HG03460 (cell line): ENCODE measurements around the gene FAR1.
"Not testable (repeated sequence)": the region's sequence is repeated elsewhere in the genome, so short reads cannot be mapped to it uniquely, and the experiment has no call there.

ENCODE experiments used
- ATAC-seq: cut with Tn5 transposase; IDR thresholded peaks from one replicate; pipeline ENCODE4 v1.9.1; 2021; ENCODE audit not compliant: unreplicated experiment

The FAR1 gene

DNA sequence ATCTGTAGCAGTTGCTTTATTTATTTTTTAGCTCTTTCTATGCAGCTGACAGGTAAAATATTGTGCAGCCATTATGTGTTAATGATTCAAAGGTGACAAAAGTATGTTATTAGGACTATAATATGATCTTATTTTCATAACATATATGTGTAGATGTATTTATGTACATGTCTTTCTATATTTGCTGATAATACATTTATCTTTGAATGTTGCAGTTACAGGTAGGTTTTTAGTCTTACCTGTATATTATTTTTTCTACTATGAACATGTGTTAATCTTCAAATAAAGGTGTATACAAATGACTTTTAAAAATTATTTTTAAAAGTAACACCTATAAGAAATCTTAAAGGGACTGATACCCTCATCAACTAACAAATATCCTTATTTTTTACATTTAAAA lies 33.6 kb downstream of the FAR1 start:
- no peak for ATAC-seq

- ATAC-seq: no peak
These were observed 37.2 kb downstream of the FAR1 start for GRCh38 chr11:13705710-13706109.

DNA sequence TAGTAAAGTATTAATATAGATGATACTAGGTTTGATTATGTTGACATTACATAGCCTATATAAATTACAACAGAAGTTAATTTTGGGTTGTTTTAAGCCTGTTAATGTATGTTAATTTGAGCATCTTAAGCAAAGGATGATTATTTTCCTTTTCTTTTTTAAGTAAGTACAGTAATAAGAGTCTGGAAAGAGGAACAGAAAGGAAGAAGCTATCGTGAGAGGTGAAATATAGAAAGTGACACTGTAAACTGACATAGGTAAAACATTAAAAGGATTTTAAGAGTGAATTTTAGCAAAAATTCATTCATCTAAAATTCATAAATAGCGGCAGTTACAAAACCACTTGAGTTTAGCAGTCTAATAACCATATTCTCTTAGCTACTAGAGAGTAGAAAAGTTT lies 45.5 kb downstream of the FAR1 start:
- no peak for ATAC-seq

- ATAC-seq: no peak
These were observed 48.9 kb downstream of the FAR1 start for GRCh38 chr11:13717331-13717730.

GRCh38 chr11:13718394-13718793 lies 49.9 kb downstream of the FAR1 start:
- no peak for ATAC-seq

DNA sequence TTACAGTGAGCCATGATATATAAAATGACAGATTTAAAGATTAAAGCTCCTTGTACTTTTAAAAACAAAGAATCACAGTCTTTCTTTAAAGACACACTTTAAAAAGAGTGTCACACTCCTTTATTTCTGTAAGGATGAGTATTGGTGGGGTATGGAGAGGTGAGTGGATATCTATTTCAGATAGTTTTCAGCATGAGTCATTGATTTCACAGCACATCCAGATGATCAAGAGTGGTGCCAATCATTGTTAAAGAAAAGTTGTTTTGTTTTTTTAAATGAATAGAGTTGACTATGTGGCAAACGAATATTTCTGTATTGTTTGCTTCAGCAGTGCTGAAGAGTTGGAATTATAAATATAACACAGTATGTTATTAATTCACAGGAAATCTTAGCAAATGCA lies 52.5 kb downstream of the FAR1 start:
- ATAC-seq: no peak

DNA sequence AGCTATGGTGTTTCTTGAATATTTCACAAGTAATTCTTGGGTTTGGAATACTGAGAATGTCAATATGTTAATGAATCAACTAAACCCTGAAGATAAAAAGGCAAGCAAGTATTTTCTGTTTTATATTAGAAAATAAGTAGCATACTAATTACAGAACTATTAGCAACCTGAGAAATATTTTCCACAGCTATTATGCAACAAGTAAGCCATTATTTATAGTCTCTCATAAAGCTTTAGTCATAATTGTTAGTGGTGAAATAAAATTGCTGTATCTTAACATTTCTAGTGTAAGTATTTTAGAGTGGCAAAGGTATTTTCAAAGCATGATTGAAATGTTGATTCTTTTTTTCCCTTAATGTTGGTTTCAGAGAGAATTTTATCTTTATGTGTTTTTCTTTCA lies 53.3 kb downstream of the FAR1 start:
- no peak for ATAC-seq

- ATAC-seq: no peak
These were observed 58.0 kb downstream of the FAR1 start for GRCh38 chr11:13726456-13726855.

DNA sequence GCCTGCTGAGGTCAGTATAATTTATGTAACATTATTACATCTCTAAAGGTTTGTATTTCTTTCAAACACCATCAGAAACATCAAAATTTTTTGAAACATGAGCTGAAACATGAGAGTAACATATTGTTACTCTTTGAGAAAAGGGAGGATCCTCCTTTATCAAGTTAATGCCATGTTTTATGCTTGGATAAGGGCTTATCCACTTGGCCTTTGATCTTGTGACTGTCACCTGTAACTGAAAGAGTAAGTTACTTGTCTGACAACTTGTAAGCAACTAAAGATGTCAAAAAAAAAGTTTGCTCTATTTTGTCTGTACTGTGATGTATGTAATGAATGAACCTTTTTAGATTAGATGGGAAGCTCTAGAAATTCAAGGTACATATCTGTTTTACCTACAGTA lies 59.6 kb downstream of the FAR1 start:
- ATAC-seq: no peak

- no peak for ATAC-seq
These were observed 66.1 kb downstream of the FAR1 start for GRCh38 chr11:13734530-13734929.

GRCh38 chr11:13745165-13745564 lies 76.7 kb downstream of the FAR1 start:
- no peak for ATAC-seq

GRCh38 chr11:13753316-13753715 lies 84.8 kb downstream of the FAR1 start:
- ATAC-seq: not testable (repeated sequence)

- ATAC-seq: no peak
These were observed 90.6 kb downstream of the FAR1 start for GRCh38 chr11:13759050-13759449.

DNA sequence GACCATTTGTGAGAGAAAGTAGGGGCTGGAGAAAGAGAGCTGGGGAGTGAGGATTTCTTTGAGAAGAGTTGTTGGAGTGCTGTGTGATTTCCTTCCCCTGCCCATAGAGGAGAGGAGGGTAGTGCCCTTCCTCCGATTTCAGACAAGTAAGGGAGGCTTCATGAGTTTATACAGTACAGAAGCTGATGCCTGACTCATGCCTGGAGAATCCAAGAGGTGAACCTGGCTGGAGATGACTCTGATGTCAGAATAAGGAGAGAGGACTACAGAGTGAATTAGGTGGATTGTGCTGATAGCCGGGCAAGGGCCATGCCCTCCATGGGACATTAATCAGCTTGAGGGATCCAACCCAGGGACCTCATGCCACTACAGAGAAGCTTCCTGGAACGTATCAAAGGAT lies 91.6 kb downstream of the FAR1 start:
- no peak for ATAC-seq

DNA sequence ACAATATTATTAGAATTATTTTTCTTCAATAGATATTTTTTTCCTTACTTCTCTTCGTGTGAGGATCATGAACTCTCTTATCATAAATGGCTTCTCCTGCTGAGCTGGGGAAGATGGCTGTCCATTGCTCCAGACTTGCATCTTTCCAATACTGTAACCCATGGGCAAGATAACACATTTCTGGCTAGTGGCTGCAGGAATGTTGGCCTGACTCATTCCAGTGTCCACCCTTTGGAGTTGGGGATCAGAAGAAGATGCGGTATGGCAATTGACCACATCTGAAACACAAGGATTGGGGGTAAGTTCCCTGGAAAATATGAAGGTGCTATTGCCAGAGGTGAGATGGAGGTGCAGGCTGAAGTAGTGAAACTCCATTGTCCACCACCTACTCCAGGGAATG lies 92.8 kb downstream of the FAR1 start:
- ATAC-seq: no peak

DNA sequence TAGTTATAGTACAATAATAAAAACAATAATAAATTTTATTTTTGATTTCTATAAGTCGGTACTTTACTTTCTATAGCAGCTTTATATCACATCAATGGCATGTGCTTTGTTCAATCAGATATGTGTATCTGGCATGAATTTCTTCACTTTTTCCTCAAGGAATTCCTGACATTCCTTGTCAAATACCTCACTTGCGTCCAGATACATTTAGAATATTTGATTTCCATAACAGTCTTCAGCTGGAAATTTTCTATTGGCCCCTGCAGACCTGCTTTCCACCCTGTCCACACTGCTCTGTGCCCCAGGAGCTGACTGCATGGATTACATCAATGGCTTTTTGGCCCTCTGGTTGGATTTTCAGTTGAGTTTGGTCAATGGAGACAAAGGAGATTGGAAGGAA lies 93.2 kb downstream of the FAR1 start:
- ATAC-seq: no peak

- no peak for ATAC-seq
These were observed 94.2 kb downstream of the FAR1 start for GRCh38 chr11:13762718-13763117.

- no peak for ATAC-seq
These were observed 94.9 kb downstream of the FAR1 start for GRCh38 chr11:13763341-13763740.

DNA sequence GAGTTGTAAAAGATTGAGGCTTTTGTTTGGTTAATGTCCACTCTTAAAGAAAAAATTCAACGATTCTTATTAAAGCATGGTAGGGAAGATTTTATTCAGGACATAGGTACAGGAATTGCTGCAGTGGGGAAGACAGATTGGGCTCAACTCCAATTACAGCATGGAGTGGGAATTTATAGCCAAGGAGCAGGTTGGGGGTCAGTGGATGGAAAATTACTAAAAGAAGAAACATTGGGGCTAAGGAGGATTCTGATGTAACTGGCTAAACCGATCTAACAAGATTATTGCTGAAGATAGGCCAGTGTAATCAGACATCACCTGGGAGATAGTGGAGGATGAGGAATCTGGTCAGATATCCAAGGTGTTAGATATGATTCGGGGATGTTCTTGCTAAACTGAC lies 97.4 kb downstream of the FAR1 start:
- no peak for ATAC-seq

- ATAC-seq: no peak
These were observed 99.0 kb downstream of the FAR1 start for GRCh38 chr11:13767471-13767870.

DNA sequence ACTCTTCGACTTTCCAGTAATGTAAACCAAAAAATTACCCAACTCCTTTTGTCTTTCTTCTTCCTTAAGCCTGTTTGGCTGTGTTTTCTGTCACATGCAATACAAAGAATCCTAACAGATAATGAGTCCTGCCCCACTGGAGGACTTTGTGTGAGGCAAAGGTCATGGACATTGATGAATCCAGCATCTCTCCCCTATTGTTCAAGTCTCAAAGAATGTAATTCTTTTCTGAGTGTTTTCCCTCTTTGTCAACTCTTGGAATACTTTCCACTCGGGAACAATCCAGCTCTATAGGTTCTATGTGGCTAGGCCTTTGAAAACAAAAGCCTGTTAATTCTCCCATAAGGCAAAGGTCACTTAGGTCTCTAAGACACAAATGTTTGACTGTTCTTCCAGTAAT lies 100.7 kb downstream of the FAR1 start:
- ATAC-seq: no peak

GRCh38 chr11:13771151-13771550 lies 102.7 kb downstream of the FAR1 start:
- no peak for ATAC-seq

GRCh38 chr11:13772223-13773046 lies 104.0 kb downstream of the FAR1 start:
- no peak for ATAC-seq
